ENCODE data around the gene C4A.
A peak's percentile ranks its signal among the peaks of the same experiment; 100 is the strongest.
"Not testable (repeated sequence)": the region's sequence is repeated elsewhere in the genome, so short reads cannot be mapped to it uniquely, and the experiment has no call there.

C4A gene

GRCh38 chr6:31971993-31972708 is 9.7 kb upstream of the C4A start, which contains the start of gene DXO:
Gene DXO, minus strand, starts transcription at chr6:31972138. Its CDS starts 463 bp downstream, at chr6:31971675.
- Histone ChIP-seq H3K9me3 (ENCODE audit: severe bottlenecking) (peaks cover 5% of the 10 kb centered on the region), H3K27ac (peak within 1 kb of the TSS; percentile 98), H3K27me3 (ENCODE audit: insufficient read depth, low read depth, severe bottlenecking) (no peaks in the 10 kb centered on the region), H3K36me3 (peaks cover 46% of the 10 kb centered on the region), H3K4me3 (ENCODE audit: low read depth, low read length) (peak within 1 kb of the TSS; percentile 65)
- DNase-seq, result peak; percentile 100
- TF ChIP-seq CTCF (IDR thresholded peaks at IDR 0.05; ENCODE audit: low read depth, low read length), result no peak

- DNase-seq, result no peak
- Histone ChIP-seq H3K27ac (peak overlapping the region; percentile 98), H3K27me3 (ENCODE audit: insufficient read depth, low read depth, severe bottlenecking) (no peaks in the 10 kb centered on the region), H3K9me3 (ENCODE audit: severe bottlenecking) (peaks cover 5% of the 10 kb centered on the region), H3K36me3 (peaks cover 40% of the 10 kb centered on the region), H3K4me3 (ENCODE audit: low read depth, low read length) (peak overlapping the region; percentile 65)
- TF ChIP-seq CTCF (IDR thresholded peaks at IDR 0.05; ENCODE audit: low read depth, low read length), result no peak
Measured at GRCh38 chr6:31972709-31973350, 9.0 kb upstream of the C4A start.

- H3K27me3 ChIP-seq (ENCODE audit: insufficient read depth, low read depth, severe bottlenecking); H3K9me3 ChIP-seq (ENCODE audit: severe bottlenecking); H3K4me3 ChIP-seq (ENCODE audit: low read depth, low read length); H3K27ac ChIP-seq; DNase-seq: not testable (repeated sequence)
- H3K36me3 ChIP-seq, result peaks cover 21% of the 10 kb centered on the region
Measured at GRCh38 chr6:31976065-31976464, 5.8 kb upstream of the C4A start.

GRCh38 chr6:31977816-31978431 is 3.9 kb upstream of the C4A start:
- H3K36me3 ChIP-seq, result peaks cover 18% of the 10 kb centered on the region
- no peaks in the 10 kb centered on the region for H3K27me3 ChIP-seq (ENCODE audit: insufficient read depth, low read depth, severe bottlenecking)
- H3K27ac ChIP-seq, result no peak overlapping the region
- no peak for TF ChIP-seq CTCF (IDR thresholded peaks at IDR 0.05; ENCODE audit: low read depth, low read length)
- no peak overlapping the region for H3K4me3 ChIP-seq (ENCODE audit: low read depth, low read length)
- H3K9me3 ChIP-seq (ENCODE audit: severe bottlenecking), result peaks cover 5% of the 10 kb centered on the region
- DNase-seq, result no peak

- Histone ChIP-seq H3K27ac (no peak overlapping the region), H3K9me3 (ENCODE audit: severe bottlenecking) (peaks cover 5% of the 10 kb centered on the region), H3K36me3 (peaks cover 18% of the 10 kb centered on the region), H3K27me3 (ENCODE audit: insufficient read depth, low read depth, severe bottlenecking) (no peaks in the 10 kb centered on the region), H3K4me3 (ENCODE audit: low read depth, low read length) (no peak overlapping the region)
- no peak for DNase-seq
- TF ChIP-seq CTCF (IDR thresholded peaks at IDR 0.05; ENCODE audit: low read depth, low read length), result no peak
Measured at GRCh38 chr6:31978831-31979230, 3.0 kb upstream of the C4A start.

GRCh38 chr6:31979238-31979898 is 2.5 kb upstream of the C4A start:
- TF ChIP-seq CTCF (IDR thresholded peaks at IDR 0.05; ENCODE audit: low read depth, low read length), result no peak
- H3K9me3 ChIP-seq (ENCODE audit: severe bottlenecking), result peaks cover 5% of the 10 kb centered on the region
- H3K27ac ChIP-seq, result no peak overlapping the region
- no peak overlapping the region for H3K4me3 ChIP-seq (ENCODE audit: low read depth, low read length)
- H3K36me3 ChIP-seq, result peaks cover 16% of the 10 kb centered on the region
- no peaks in the 10 kb centered on the region for H3K27me3 ChIP-seq (ENCODE audit: insufficient read depth, low read depth, severe bottlenecking)
- DNase-seq, result no peak

- not testable (repeated sequence) for H3K9me3 ChIP-seq (ENCODE audit: severe bottlenecking); H3K27me3 ChIP-seq (ENCODE audit: insufficient read depth, low read depth, severe bottlenecking); DNase-seq; H3K27ac ChIP-seq; H3K4me3 ChIP-seq (ENCODE audit: low read depth, low read length)
- H3K36me3 ChIP-seq, result peaks cover 12% of the 10 kb centered on the region
Measured at GRCh38 chr6:31980195-31980876, 1.5 kb upstream of the C4A start.

- H3K4me3 ChIP-seq (ENCODE audit: low read depth, low read length); H3K27me3 ChIP-seq (ENCODE audit: insufficient read depth, low read depth, severe bottlenecking); DNase-seq; H3K9me3 ChIP-seq (ENCODE audit: severe bottlenecking); H3K27ac ChIP-seq: not testable (repeated sequence)
- H3K36me3 ChIP-seq, result peaks cover 12% of the 10 kb centered on the region
Measured at GRCh38 chr6:31980998-31981397, 859 bp upstream of the C4A start.

All from WERI-Rb-1 (cell line).